GM19455 (cell line): Measurements from ENCODE around the gene CD69.
A peak's percentile ranks its signal among the peaks of the same experiment; 100 is the strongest.

ENCODE experiments used
- ATAC-seq: cut with Tn5 transposase; IDR thresholded peaks from one replicate; pipeline ENCODE4 v1.9.1; 2021; ENCODE audit not compliant: unreplicated experiment

The CD69 gene

GRCh38 chr12:9760699-9761418, at the start of gene CD69:
TSS of gene CD69 (minus strand) at chr12:9760901. CDS start at chr12:9760820, 81 bp downstream.
- peak; percentile 45 for ATAC-seq

GRCh38 chr12:9809866-9810265, 49.2 kb upstream of the CD69 start:
- no peak for ATAC-seq

- ATAC-seq: no peak
Measured at GRCh38 chr12:9809338-9809737, 48.6 kb upstream of the CD69 start.

- ATAC-seq: no peak
Measured at GRCh38 chr12:9808504-9808903, 47.8 kb upstream of the CD69 start.

GRCh38 chr12:9806714-9807113, 46.0 kb upstream of the CD69 start:
- ATAC-seq: no peak

- no peak for ATAC-seq
Measured at GRCh38 chr12:9805883-9806282, 45.2 kb upstream of the CD69 start.

GRCh38 chr12:9799961-9800360, 39.3 kb upstream of the CD69 start:
- ATAC-seq: no peak

GRCh38 chr12:9797722-9798619, 37.3 kb upstream of the CD69 start:
- peak; percentile 88 for ATAC-seq

GRCh38 chr12:9796971-9797370, 36.3 kb upstream of the CD69 start:
- ATAC-seq: no peak

GRCh38 chr12:9796346-9796745, 35.6 kb upstream of the CD69 start:
- ATAC-seq: no peak

- no peak for ATAC-seq
Measured at GRCh38 chr12:9795945-9796344, 35.2 kb upstream of the CD69 start.

GRCh38 chr12:9794484-9795093, 33.9 kb upstream of the CD69 start:
- ATAC-seq: peak; percentile 64

GRCh38 chr12:9793779-9794395, 33.2 kb upstream of the CD69 start:
- no peak for ATAC-seq

- no peak for ATAC-seq
Measured at GRCh38 chr12:9792961-9793617, 32.4 kb upstream of the CD69 start.

- ATAC-seq: no peak
Measured at GRCh38 chr12:9792185-9792900, 31.6 kb upstream of the CD69 start.

- ATAC-seq: no peak
Measured at GRCh38 chr12:9786726-9787717, 26.3 kb upstream of the CD69 start.

GRCh38 chr12:9784816-9785215, 24.1 kb upstream of the CD69 start:
- ATAC-seq: no peak

GRCh38 chr12:9784326-9784725, 23.6 kb upstream of the CD69 start:
- no peak for ATAC-seq
